Measurements from ENCODE around the gene PGRMC1.
A peak's percentile ranks its signal among the peaks of the same experiment; 100 is the strongest.

The PGRMC1 gene

GRCh38 chrX:119237562-119237942 lies 1.5 kb downstream of the PGRMC1 start:
- no peak overlapping the region for H4K8ac ChIP-seq (ENCODE audit: low read length)
- WGBS, result 6% methylated on average over 4 of the region's 6 CpGs
- DNase-seq, result no peak
- no peak overlapping the region for H3K27ac ChIP-seq (ENCODE audit: low read length, poor library complexity, severe bottlenecking)
- H3K23ac ChIP-seq (ENCODE audit: low read length in 2 of 2), result no peak overlapping the region
- H2AFZ ChIP-seq (ENCODE audit: low read depth, low read length), result no peak overlapping the region
- H3K4me1 ChIP-seq (ENCODE audit: control insufficient read depth, insufficient read depth, low read depth, low read length), result peaks cover 4% of the 10 kb centered on the region
- no peak overlapping the region for H2AK5ac ChIP-seq (ENCODE audit: low read length, severe bottlenecking)
- no peak overlapping the region for H2BK12ac ChIP-seq (ENCODE audit: low read length in 2 of 2)
- H3K36me3 ChIP-seq (ENCODE audit: control insufficient read depth in 1 of 2, insufficient read depth in 2 of 2, low read depth in 1 of 2, low read length in 2 of 2), result peaks cover 2 to 11% of the 10 kb centered on the region in 2 experiments
- no peak overlapping the region for H3K18ac ChIP-seq (ENCODE audit: low read depth in 1 of 2, low read length in 2 of 2)
- H3K4me3 ChIP-seq (ENCODE audit: insufficient read depth in 1 of 2, low read depth in 1 of 2, low read length in 2 of 2), result peak overlapping the region; percentile 85 to 87
- no peak overlapping the region for H2BK120ac ChIP-seq (ENCODE audit: low read depth, low read length)
- H3K9ac ChIP-seq (ENCODE audit: low read length), result peak overlapping the region; percentile 93
- H2BK15ac ChIP-seq (ENCODE audit: low read depth, poor library complexity, severe bottlenecking), result no peak overlapping the region
- peak overlapping the region; percentile 66 for H3K4me2 ChIP-seq (ENCODE audit: low read length, poor library complexity, severe bottlenecking)
- H4K91ac ChIP-seq (ENCODE audit: low read length), result no peak overlapping the region
- no peak overlapping the region for H3K14ac ChIP-seq (ENCODE audit: low read length in 2 of 2)
- H2BK5ac ChIP-seq (ENCODE audit: low read depth, low read length, poor library complexity, severe bottlenecking), result no peak overlapping the region
- H3K27me3 ChIP-seq (ENCODE audit: control insufficient read depth in 1 of 2, insufficient read depth in 1 of 2, low read length in 2 of 2), result peaks cover 0 to 5% of the 10 kb centered on the region in 2 experiments
- no peaks in the 10 kb centered on the region for H3K9me3 ChIP-seq (ENCODE audit: control insufficient read depth, low read length)
- no peaks in the 10 kb centered on the region for H3K79me1 ChIP-seq (replicated peaks; ENCODE audit: low read length, poor library complexity, severe bottlenecking)
- no peak overlapping the region for H3K4ac ChIP-seq (ENCODE audit: low read depth in 1 of 2, low read length in 2 of 2)

DNA sequence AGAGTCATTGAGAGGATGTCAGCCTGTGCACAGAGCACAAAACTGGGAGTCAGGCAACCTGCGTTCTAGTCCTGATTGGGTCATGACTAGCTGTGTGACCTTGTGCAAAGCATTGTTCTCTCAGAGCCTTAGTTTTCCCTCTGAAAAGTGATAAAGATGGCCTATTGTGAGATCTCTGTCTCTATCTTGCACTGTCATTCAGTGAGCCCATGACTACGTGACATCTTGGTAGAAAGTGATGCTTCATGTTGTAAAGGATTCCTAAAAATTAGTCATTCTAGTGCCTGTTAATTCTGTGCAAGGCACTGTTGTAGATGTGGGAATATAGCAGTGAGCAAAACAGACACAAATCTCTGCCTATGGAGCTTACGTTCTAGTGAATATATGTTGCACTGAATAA lies 2.5 kb downstream of the PGRMC1 start:
- H2AFZ ChIP-seq (ENCODE audit: low read depth, low read length), result no peak overlapping the region
- H3K79me1 ChIP-seq (replicated peaks; ENCODE audit: low read length, poor library complexity, severe bottlenecking), result no peaks in the 10 kb centered on the region
- H3K9ac ChIP-seq (ENCODE audit: low read length), result peak overlapping the region; percentile 93
- 34% methylated on average over 2 of the region's 3 CpGs for WGBS
- H4K8ac ChIP-seq (ENCODE audit: low read length), result no peak overlapping the region
- no peak overlapping the region for H2BK5ac ChIP-seq (ENCODE audit: low read depth, low read length, poor library complexity, severe bottlenecking)
- no peak overlapping the region for H3K18ac ChIP-seq (ENCODE audit: low read depth in 1 of 2, low read length in 2 of 2)
- H3K4me2 ChIP-seq (ENCODE audit: low read length, poor library complexity, severe bottlenecking), result peak overlapping the region; percentile 30
- H3K4me1 ChIP-seq (ENCODE audit: control insufficient read depth, insufficient read depth, low read depth, low read length), result peaks cover 4% of the 10 kb centered on the region
- no peak overlapping the region for H2BK120ac ChIP-seq (ENCODE audit: low read depth, low read length)
- peak overlapping the region in 1 of 2 experiments; percentile 87 for H3K4me3 ChIP-seq (ENCODE audit: insufficient read depth in 1 of 2, low read depth in 1 of 2, low read length in 2 of 2)
- no peaks in the 10 kb centered on the region for H3K9me3 ChIP-seq (ENCODE audit: control insufficient read depth, low read length)
- no peak overlapping the region for H3K14ac ChIP-seq (ENCODE audit: low read length in 2 of 2)
- DNase-seq, result peak; percentile 16
- H3K27me3 ChIP-seq (ENCODE audit: control insufficient read depth in 1 of 2, insufficient read depth in 1 of 2, low read length in 2 of 2), result no peaks in the 10 kb centered on the region
- no peak overlapping the region for H2BK12ac ChIP-seq (ENCODE audit: low read length in 2 of 2)
- H3K36me3 ChIP-seq (ENCODE audit: control insufficient read depth in 1 of 2, insufficient read depth in 2 of 2, low read depth in 1 of 2, low read length in 2 of 2), result peaks cover 2 to 21% of the 10 kb centered on the region in 2 experiments
- H3K23ac ChIP-seq (ENCODE audit: low read length in 2 of 2), result no peak overlapping the region
- H2AK5ac ChIP-seq (ENCODE audit: low read length, severe bottlenecking), result no peak overlapping the region
- no peak overlapping the region for H4K91ac ChIP-seq (ENCODE audit: low read length)
- no peak overlapping the region for H3K4ac ChIP-seq (ENCODE audit: low read depth in 1 of 2, low read length in 2 of 2)
- no peak overlapping the region for H2BK15ac ChIP-seq (ENCODE audit: low read depth, poor library complexity, severe bottlenecking)
- H3K27ac ChIP-seq (ENCODE audit: low read length, poor library complexity, severe bottlenecking), result no peak overlapping the region

DNA sequence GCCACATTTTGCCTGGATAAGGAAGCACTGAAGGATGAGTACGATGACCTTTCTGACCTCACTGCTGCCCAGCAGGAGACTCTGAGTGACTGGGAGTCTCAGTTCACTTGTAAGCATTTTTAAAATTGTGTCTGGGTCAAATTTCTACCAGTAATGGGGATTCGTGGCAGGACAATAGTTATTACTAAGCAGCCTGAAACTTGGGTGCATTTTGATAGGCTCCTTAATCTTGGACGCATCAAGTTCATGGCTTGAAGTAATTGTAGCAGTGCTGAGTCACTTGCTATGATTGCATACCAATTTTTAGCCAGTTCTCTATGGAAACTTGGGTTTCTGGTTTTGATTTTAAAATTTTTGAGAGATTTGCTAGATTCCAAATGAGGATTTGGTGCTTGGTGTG lies 4.3 kb downstream of the PGRMC1 start:
- peaks cover 4% of the 10 kb centered on the region for H3K4me1 ChIP-seq (ENCODE audit: control insufficient read depth, insufficient read depth, low read depth, low read length)
- H3K27me3 ChIP-seq (ENCODE audit: control insufficient read depth in 1 of 2, insufficient read depth in 1 of 2, low read length in 2 of 2), result peaks cover 0 to 2% of the 10 kb centered on the region in 2 experiments
- no peak overlapping the region for H3K4ac ChIP-seq (ENCODE audit: low read depth in 1 of 2, low read length in 2 of 2)
- no peak overlapping the region for H2AFZ ChIP-seq (ENCODE audit: low read depth, low read length)
- H4K8ac ChIP-seq (ENCODE audit: low read length), result no peak overlapping the region
- H4K91ac ChIP-seq (ENCODE audit: low read length), result no peak overlapping the region
- no peak overlapping the region for H3K18ac ChIP-seq (ENCODE audit: low read depth in 1 of 2, low read length in 2 of 2)
- no peak overlapping the region for H3K14ac ChIP-seq (ENCODE audit: low read length in 2 of 2)
- H2BK15ac ChIP-seq (ENCODE audit: low read depth, poor library complexity, severe bottlenecking), result no peak overlapping the region
- no peak overlapping the region for H2AK5ac ChIP-seq (ENCODE audit: low read length, severe bottlenecking)
- no peak overlapping the region for H2BK5ac ChIP-seq (ENCODE audit: low read depth, low read length, poor library complexity, severe bottlenecking)
- no peak overlapping the region for H3K4me2 ChIP-seq (ENCODE audit: low read length, poor library complexity, severe bottlenecking)
- peak overlapping the region; percentile 93 for H3K9ac ChIP-seq (ENCODE audit: low read length)
- H3K36me3 ChIP-seq (ENCODE audit: control insufficient read depth in 1 of 2, insufficient read depth in 2 of 2, low read depth in 1 of 2, low read length in 2 of 2), result peaks cover 5 to 39% of the 10 kb centered on the region in 2 experiments
- H2BK12ac ChIP-seq (ENCODE audit: low read length in 2 of 2), result no peak overlapping the region
- WGBS, result 95% methylated on average over 3 of the region's 3 CpGs
- peak overlapping the region in 1 of 2 experiments; percentile 87 for H3K4me3 ChIP-seq (ENCODE audit: insufficient read depth in 1 of 2, low read depth in 1 of 2, low read length in 2 of 2)
- no peak overlapping the region for H2BK120ac ChIP-seq (ENCODE audit: low read depth, low read length)
- no peak overlapping the region for H3K23ac ChIP-seq (ENCODE audit: low read length in 2 of 2)
- no peaks in the 10 kb centered on the region for H3K9me3 ChIP-seq (ENCODE audit: control insufficient read depth, low read length)
- DNase-seq, result no peak
- peak overlapping the region; percentile 77 for H3K27ac ChIP-seq (ENCODE audit: low read length, poor library complexity, severe bottlenecking)
- H3K79me1 ChIP-seq (replicated peaks; ENCODE audit: low read length, poor library complexity, severe bottlenecking), result no peaks in the 10 kb centered on the region

- peaks cover 0 to 2% of the 10 kb centered on the region in 2 experiments for H3K27me3 ChIP-seq (ENCODE audit: control insufficient read depth in 1 of 2, insufficient read depth in 1 of 2, low read length in 2 of 2)
- H3K4me2 ChIP-seq (ENCODE audit: low read length, poor library complexity, severe bottlenecking), result no peak overlapping the region
- H4K8ac ChIP-seq (ENCODE audit: low read length), result no peak overlapping the region
- H3K4ac ChIP-seq (ENCODE audit: low read depth in 1 of 2, low read length in 2 of 2), result no peak overlapping the region
- H3K36me3 ChIP-seq (ENCODE audit: control insufficient read depth in 1 of 2, insufficient read depth in 2 of 2, low read depth in 1 of 2, low read length in 2 of 2), result peaks cover 3 to 42% of the 10 kb centered on the region in 2 experiments
- H2BK5ac ChIP-seq (ENCODE audit: low read depth, low read length, poor library complexity, severe bottlenecking), result no peak overlapping the region
- no peak for DNase-seq
- H3K4me1 ChIP-seq (ENCODE audit: control insufficient read depth, insufficient read depth, low read depth, low read length), result no peaks in the 10 kb centered on the region
- no peak overlapping the region for H2AK5ac ChIP-seq (ENCODE audit: low read length, severe bottlenecking)
- no peaks in the 10 kb centered on the region for H3K9me3 ChIP-seq (ENCODE audit: control insufficient read depth, low read length)
- H3K23ac ChIP-seq (ENCODE audit: low read length in 2 of 2), result no peak overlapping the region
- no peak overlapping the region for H2BK15ac ChIP-seq (ENCODE audit: low read depth, poor library complexity, severe bottlenecking)
- H3K18ac ChIP-seq (ENCODE audit: low read depth in 1 of 2, low read length in 2 of 2), result no peak overlapping the region
- no peak overlapping the region for H3K27ac ChIP-seq (ENCODE audit: low read length, poor library complexity, severe bottlenecking)
- no peak overlapping the region for H2AFZ ChIP-seq (ENCODE audit: low read depth, low read length)
- no peak overlapping the region for H4K91ac ChIP-seq (ENCODE audit: low read length)
- no peak overlapping the region for H3K4me3 ChIP-seq (ENCODE audit: insufficient read depth in 1 of 2, low read depth in 1 of 2, low read length in 2 of 2)
- H2BK120ac ChIP-seq (ENCODE audit: low read depth, low read length), result no peak overlapping the region
- no peak overlapping the region for H3K9ac ChIP-seq (ENCODE audit: low read length)
- H2BK12ac ChIP-seq (ENCODE audit: low read length in 2 of 2), result no peak overlapping the region
- WGBS, result 100% methylated on average over 1 of the region's 3 CpGs
- no peak overlapping the region for H3K14ac ChIP-seq (ENCODE audit: low read length in 2 of 2)
- peaks cover 1% of the 10 kb centered on the region for H3K79me1 ChIP-seq (replicated peaks; ENCODE audit: low read length, poor library complexity, severe bottlenecking)
Observed at GRCh38 chrX:119247702-119248101, 11.6 kb downstream of the PGRMC1 start.
